Suprapubic skin (tissue), 3 donors: ENCODE measurements around the gene DOK6.
"Not testable (repeated sequence)": the region's sequence is repeated elsewhere in the genome, so short reads cannot be mapped to it uniquely, and the experiment has no call there.

Experiments
- CTCF ChIP-seq, 2 donors: fragments of 200-600 bp in 1 of 2; fragments of 450-650 bp in 1 of 2; sonication (generic) in 1 of 2; IDR thresholded peaks; one replicate each; pipeline ENCODE4 v1.5.1; 2016 to 2019; ENCODE audit warnings: antibody characterized with exemption in 2 of 2, mild to moderate bottlenecking in 1 of 2, moderate library complexity in 1 of 2
- POLR2A ChIP-seq, 2 donors: fragments of 450-650 bp; IDR thresholded peaks; one replicate each; pipeline ENCODE4 v1.6.1; 2017; ENCODE audit warnings: antibody characterized with exemption in 2 of 2, mild to moderate bottlenecking in 2 of 2, moderate library complexity in 2 of 2

- not testable (repeated sequence) for TF ChIP-seq CTCF, POLR2A (IDR thresholded peaks at IDR 0.05)
Observed at GRCh38 chr18:69864802-69865201, 464.1 kb downstream of the DOK6 start.
